ENCODE results near the gene VSX1. TPM values are rescaled to one million over a fixed set of nuclear protein-coding genes. Genes with fewer than 3 reads are reported as not detected.

VSX1 gene
- total and polyA plus RNA-seq, 9 of the 15 experiments (the other 6 are each of a cell fraction or from before 2014, with no cell fraction given): not detected

DNA sequence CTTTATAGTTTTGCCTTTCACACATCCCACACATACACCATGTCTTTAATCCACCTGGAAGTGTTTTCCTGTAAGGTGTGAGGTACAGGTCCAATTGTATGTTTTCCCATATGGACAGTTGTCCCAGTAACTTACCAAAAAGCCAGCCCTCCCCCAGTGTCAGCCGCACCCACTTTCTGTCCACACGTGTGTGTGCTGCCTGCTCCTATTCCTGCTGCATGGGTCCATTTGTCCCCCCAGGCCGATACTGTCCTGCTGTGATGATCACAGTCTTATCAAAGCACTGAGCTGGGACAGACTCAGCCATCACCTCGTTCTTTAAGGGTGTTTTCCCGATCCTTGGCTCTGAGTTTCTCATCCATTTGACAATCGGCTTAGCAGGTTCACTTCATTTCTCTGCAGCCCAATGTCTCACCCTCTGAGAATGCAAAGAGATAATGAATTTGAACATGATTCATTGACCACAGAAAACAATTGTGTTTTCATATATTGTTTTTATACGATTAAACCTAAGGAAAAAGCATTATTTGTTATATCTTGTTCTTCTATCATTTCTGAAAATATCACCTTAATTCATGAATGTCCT, 9.6 kb downstream of the VSX1 start (continued):
- TF ChIP-seq, protein P1, sequence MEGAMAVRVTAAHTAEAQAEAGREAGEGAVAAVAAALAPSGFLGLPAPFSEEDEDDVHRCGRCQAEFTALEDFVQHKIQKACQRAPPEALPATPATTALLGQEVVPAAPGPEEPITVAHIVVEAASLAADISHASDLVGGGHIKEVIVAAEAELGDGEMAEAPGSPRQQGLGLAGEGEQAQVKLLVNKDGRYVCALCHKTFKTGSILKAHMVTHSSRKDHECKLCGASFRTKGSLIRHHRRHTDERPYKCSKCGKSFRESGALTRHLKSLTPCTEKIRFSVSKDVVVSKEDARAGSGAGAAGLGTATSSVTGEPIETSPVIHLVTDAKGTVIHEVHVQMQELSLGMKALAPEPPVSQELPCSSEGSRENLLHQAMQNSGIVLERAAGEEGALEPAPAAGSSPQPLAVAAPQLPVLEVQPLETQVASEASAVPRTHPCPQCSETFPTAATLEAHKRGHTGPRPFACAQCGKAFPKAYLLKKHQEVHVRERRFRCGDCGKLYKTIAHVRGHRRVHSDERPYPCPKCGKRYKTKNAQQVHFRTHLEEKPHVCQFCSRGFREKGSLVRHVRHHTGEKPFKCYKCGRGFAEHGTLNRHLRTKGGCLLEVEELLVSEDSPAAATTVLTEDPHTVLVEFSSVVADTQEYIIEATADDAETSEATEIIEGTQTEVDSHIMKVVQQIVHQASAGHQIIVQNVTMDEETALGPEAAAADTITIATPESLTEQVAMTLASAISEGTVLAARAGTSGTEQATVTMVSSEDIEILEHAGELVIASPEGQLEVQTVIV (CRISPR knock-in tag; IDR thresholded peaks at IDR 0.05; ENCODE audit: borderline replicate concordance): no peak

DNA sequence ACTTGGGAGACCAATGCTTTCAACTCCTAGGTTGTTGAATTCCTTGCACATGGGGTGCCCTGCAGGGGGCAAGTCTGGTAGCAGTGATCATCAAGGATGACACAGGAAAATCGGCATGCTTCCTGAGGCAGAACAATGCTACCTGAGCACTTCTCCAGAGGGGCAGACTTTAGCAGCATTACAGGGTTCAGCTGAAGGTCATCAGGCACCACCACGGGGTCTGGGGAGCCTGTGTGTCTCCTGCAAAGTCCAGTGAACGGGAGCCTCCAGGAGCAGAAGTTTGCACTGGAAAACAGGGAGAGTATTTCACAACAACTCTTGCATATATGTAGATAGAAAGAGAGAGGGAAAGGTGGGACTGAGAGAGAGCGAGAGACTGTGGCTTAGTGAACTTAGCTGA, 10.2 kb downstream of the VSX1 start:
- H3K4me2 ChIP-seq (ENCODE audit: insufficient read depth, low read length): no peak overlapping the region
- POLR2A ChIA-PET: no interaction called here
- TF ChIP-seq, protein P2, sequence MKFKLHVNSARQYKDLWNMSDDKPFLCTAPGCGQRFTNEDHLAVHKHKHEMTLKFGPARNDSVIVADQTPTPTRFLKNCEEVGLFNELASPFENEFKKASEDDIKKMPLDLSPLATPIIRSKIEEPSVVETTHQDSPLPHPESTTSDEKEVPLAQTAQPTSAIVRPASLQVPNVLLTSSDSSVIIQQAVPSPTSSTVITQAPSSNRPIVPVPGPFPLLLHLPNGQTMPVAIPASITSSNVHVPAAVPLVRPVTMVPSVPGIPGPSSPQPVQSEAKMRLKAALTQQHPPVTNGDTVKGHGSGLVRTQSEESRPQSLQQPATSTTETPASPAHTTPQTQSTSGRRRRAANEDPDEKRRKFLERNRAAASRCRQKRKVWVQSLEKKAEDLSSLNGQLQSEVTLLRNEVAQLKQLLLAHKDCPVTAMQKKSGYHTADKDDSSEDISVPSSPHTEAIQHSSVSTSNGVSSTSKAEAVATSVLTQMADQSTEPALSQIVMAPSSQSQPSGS (CRISPR knock-in tag; IDR thresholded peaks at IDR 0.05): no peak
- TF ChIP-seq, protein P3, sequence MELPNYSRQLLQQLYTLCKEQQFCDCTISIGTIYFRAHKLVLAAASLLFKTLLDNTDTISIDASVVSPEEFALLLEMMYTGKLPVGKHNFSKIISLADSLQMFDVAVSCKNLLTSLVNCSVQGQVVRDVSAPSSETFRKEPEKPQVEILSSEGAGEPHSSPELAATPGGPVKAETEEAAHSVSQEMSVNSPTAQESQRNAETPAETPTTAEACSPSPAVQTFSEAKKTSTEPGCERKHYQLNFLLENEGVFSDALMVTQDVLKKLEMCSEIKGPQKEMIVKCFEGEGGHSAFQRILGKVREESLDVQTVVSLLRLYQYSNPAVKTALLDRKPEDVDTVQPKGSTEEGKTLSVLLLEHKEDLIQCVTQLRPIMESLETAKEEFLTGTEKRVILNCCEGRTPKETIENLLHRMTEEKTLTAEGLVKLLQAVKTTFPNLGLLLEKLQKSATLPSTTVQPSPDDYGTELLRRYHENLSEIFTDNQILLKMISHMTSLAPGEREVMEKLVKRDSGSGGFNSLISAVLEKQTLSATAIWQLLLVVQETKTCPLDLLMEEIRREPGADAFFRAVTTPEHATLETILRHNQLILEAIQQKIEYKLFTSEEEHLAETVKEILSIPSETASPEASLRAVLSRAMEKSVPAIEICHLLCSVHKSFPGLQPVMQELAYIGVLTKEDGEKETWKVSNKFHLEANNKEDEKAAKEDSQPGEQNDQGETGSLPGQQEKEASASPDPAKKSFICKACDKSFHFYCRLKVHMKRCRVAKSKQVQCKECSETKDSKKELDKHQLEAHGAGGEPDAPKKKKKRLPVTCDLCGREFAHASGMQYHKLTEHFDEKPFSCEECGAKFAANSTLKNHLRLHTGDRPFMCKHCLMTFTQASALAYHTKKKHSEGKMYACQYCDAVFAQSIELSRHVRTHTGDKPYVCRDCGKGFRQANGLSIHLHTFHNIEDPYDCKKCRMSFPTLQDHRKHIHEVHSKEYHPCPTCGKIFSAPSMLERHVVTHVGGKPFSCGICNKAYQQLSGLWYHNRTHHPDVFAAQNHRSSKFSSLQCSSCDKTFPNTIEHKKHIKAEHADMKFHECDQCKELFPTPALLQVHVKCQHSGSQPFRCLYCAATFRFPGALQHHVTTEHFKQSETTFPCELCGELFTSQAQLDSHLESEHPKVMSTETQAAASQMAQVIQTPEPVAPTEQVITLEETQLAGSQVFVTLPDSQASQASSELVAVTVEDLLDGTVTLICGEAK (IDR thresholded peaks at IDR 0.05): no peak
- TF ChIP-seq, protein P3 (CRISPR knock-in tag; IDR thresholded peaks at IDR 0.05): no peak
- TF ChIP-seq ILF3 (IDR thresholded peaks at IDR 0.05; ENCODE audit: borderline replicate concordance) (no peak), SIN3A (IDR thresholded peaks at IDR 0.05; ENCODE audit: borderline replicate concordance in 2 of 2, control insufficient read depth in 1 of 2, low read depth in 2 of 2, low read length in 2 of 2) (no peak)

More for the DNA sequence above, 10.2 kb downstream of the VSX1 start:
- no peak for ATAC-seq
- in situ Hi-C loops (cut with MboI): no loop called here
- no peak for DNase-seq (ENCODE audit: extremely low read depth in 1 of 4, low spot score in 3 of 4)
- Histone ChIP-seq H2AFZ (ENCODE audit: low read depth, low read length) (no peak overlapping the region), H4K20me1 (replicated peaks; ENCODE audit: control insufficient read depth, insufficient read depth, low read length) (no peaks in the 10 kb centered on the region), H3K4me3 (no peak overlapping the region), H3K27me3 (ENCODE audit: control insufficient read depth in 2 of 2, insufficient read depth in 2 of 2, low read length in 2 of 2) (peaks cover 0 to 14% of the 10 kb centered on the region in 2 experiments; a peak in 3 of 5 replicates), H3K9me3 (replicated peaks; ENCODE audit: control insufficient read depth, insufficient read depth, low read depth, low read length) (no peaks in the 10 kb centered on the region), H3K9me1 (ENCODE audit: control insufficient read depth, insufficient read depth, low read length) (no peaks in the 10 kb centered on the region), H3K79me2 (ENCODE audit: control insufficient read depth, insufficient read depth, low read length) (no peaks in the 10 kb centered on the region), H3K4me1 (replicated peaks in 1 of 2; ENCODE audit: control insufficient read depth in 2 of 2, insufficient read depth in 2 of 2, low read length in 2 of 2) (no peaks in the 10 kb centered on the region), H3K9ac (ENCODE audit: insufficient read depth in 1 of 2, low read depth in 2 of 2, low read length in 2 of 2) (no peak overlapping the region), H3K27ac (ENCODE audit: extremely low read depth, low read depth, low read length) (no peak overlapping the region), H3K36me3 (ENCODE audit: control insufficient read depth, insufficient read depth, low read length) (no peaks in the 10 kb centered on the region)
- no TSS peak for BruUV-seq (replicated peaks)
- intact Hi-C loops (cut with micrococcal nuclease): loop anchor here (2.0 to 10.0 kb wide), 2 partner anchors 75 to 103 kb away; no protein-coding TSS in a partner anchor
- no peak for FAIRE-seq
- CTCF ChIA-PET (ENCODE audit: low intra/inter-chr PET ratio): no interaction called here
- WGBS (ENCODE audit: insufficient coverage, low coverage, missing lambda C conversion rate): 0% methylated on average over 4 of the region's 4 CpGs

All from K562 (cell line).